Esophagus (tissue), 2 donors: ENCODE data around the gene ANKRA2. TPM values are rescaled to one million over a fixed set of nuclear protein-coding genes. Genes with fewer than 3 reads are reported as not detected.

ENCODE experiments used
- H3K27ac ChIP-seq, 2 donors: one replicate each; pipeline ENCODE4 v1.5.1; 2013; ENCODE audit warnings: low read depth in 2 of 2, mild to moderate bottlenecking in 2 of 2, inconsistent platforms in 1 of 2, low read length in 1 of 2, moderate library complexity in 1 of 2
- H3K27me3 ChIP-seq, 2 donors: one replicate each; pipeline ENCODE4 v1.6.1; 2013; ENCODE audit warnings: low read length in 2 of 2, control low read depth in 1 of 2, mild to moderate bottlenecking in 1 of 2; ENCODE audit not compliant: insufficient read depth in 2 of 2, control insufficient read depth in 1 of 2
- H3K36me3 ChIP-seq, 2 donors: one replicate each; pipeline ENCODE4 v1.6.1; 2013; ENCODE audit warnings: low read length in 1 of 2; ENCODE audit not compliant: control insufficient read depth in 2 of 2, insufficient read depth in 2 of 2
- H3K4me1 ChIP-seq, 2 donors: one replicate each; pipeline ENCODE4 v1.6.1; 2013; ENCODE audit warnings: low read length in 1 of 2; ENCODE audit not compliant: control insufficient read depth in 2 of 2, insufficient read depth in 2 of 2
- H3K4me3 ChIP-seq, 2 donors: one replicate each; pipeline ENCODE4 v1.5.1; 2013; ENCODE audit warnings: low read length in 2 of 2, mild to moderate bottlenecking in 2 of 2, low read depth in 1 of 2, moderate library complexity in 1 of 2
- H3K9me3 ChIP-seq, 2 donors: one replicate each; pipeline ENCODE4 v1.6.1; 2013; ENCODE audit warnings: mild to moderate bottlenecking in 2 of 2, low read depth in 1 of 2, low read length in 1 of 2, moderate library complexity in 1 of 2; ENCODE audit not compliant: control insufficient read depth in 2 of 2, insufficient read depth in 1 of 2
- WGBS, 2 donors: extraction: QIAGEN DNeasy Blood & Tissue Kit; methylation state at CpG; one replicate each; pipeline ENCODE4 v1.1.7; 2013; 5-methylcytosine and 5-hydroxymethylcytosine counted together
- polyA plus RNA-seq, 2 donors: library from polyadenylated mRNA; stranded (reverse); fragments of 200-250 nt; gene quantifications; one replicate each; pipeline ENCODE4 v1.2.3, GENCODE V29; 2013
- donor health status: healthy with polysubstance abuse.
- donor health status: Bipolar disorder and iron deficiency.

ANKRA2 gene, protein sequence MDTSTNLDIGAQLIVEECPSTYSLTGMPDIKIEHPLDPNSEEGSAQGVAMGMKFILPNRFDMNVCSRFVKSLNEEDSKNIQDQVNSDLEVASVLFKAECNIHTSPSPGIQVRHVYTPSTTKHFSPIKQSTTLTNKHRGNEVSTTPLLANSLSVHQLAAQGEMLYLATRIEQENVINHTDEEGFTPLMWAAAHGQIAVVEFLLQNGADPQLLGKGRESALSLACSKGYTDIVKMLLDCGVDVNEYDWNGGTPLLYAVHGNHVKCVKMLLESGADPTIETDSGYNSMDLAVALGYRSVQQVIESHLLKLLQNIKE
- 10 to 100 TPM in 1 of 2 donors, 1 to 10 TPM in 1; 9.8 to 13.9 TPM for polyA plus RNA-seq

DNA sequence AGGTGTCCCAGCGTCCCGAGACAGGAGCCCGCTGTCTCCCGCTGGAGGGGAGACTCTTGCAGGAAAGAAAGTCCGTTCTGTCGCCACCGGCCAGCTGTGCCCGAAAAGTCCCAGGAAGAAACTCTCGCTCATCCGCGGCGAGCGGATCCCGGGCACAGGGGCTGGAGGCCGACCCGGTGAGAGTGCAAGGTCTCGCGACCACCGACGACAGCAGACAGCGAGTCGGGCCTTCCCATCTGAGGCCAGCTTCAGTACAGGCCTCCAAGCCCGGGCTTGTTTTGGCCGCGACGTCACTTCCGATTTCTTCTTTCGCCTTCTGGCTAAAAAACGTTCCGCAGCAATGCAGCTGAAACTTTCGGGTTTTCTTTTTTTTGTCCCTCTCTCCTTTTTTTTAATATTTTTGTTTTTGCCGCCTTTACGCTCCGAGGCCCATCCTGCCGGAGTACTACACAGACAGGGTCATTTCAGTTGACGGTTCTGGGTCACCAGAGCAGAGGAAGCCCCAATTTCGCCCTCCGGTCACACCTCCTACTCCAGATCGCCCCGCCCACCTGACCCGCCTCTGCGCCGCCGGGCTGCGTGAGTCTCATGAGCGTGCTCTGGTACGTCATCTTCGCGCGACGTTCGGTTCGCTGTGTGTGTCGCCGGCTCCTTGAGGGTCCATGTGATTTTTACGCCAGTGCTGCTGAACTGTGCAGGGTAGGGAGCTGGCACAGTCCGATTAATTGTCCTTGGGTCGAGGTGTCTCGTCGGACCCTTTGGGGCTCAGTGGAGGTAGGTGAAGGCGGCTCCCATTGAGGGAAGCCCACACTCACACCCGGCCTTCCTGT lies at the start of gene ANKRA2, which contains the start of gene UTP15:
TSS of gene ANKRA2 (minus strand) at position 501 of the 830 bp plus-strand sequence. CDS start 2,758 bp downstream, outside the sequence.
TSS of gene UTP15 (plus strand) at position 605 of the 830 bp plus-strand sequence. CDS start 1,602 bp downstream, outside the sequence.
- WGBS, 2 donors = 0% methylated on average over 62 of the region's 62 CpGs
- no peaks in the 10 kb centered on the region for H3K9me3 ChIP-seq
- peak within 1 kb of the TSS; percentile 87 to 98 for H3K27ac ChIP-seq
- no peaks in the 10 kb centered on the region for H3K27me3 ChIP-seq
- peak within 1 kb of the TSS; percentile 73 to 98 for H3K4me3 ChIP-seq
- H3K36me3 ChIP-seq = peaks cover 0 to 2% of the 10 kb centered on the region in 2 donors
- H3K4me1 ChIP-seq = no peaks in the 10 kb centered on the region

DNA sequence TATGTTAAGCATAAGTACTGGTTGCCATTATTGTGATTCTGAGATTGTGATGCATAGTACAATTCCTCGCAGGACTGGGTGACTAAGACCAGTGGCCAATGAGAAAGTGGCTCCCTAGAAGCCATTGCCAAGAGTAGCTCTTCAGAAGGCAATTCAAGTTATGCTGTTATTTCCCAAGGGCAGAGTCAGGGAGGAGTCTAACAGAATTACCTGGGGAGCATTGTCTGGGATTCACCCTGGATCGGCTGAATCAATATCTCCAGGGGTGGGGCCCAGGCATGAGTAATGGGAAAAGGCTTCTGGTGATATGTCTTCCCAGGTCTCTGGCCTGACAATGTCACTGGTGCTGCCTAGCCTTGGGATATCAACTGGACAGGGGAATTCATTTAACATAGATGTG lies 49.6 kb upstream of the ANKRA2 start:
- no peaks in the 10 kb centered on the region for H3K27me3 ChIP-seq
- no peaks in the 10 kb centered on the region for H3K9me3 ChIP-seq
- H3K27ac ChIP-seq = no peak overlapping the region
- H3K4me1 ChIP-seq = peaks cover 0 to 5% of the 10 kb centered on the region in 2 donors
- WGBS, 2 donors = 50 to 64% methylated on average over 2 of the region's 2 CpGs
- no peak overlapping the region for H3K4me3 ChIP-seq
- no peaks in the 10 kb centered on the region for H3K36me3 ChIP-seq

DNA sequence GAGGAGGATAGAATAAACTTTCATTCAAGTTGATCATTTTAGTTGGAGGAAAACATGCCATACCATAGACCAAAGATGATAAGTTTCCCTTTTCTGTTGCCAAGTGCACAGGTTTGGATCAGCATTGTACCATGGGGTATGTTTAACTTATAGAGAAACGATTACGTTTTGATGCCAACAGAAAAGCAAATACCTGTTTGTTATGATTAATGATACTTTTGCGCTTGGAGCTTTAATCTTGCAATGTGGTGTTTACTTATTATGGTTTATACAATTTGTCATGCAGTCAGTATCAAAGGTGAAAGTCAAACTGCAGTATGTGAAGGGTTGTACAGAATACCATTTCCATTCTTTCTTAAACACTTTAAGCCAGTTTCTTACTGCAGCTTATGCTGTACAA lies 47.4 kb upstream of the ANKRA2 start:
- peaks cover 0 to 5% of the 10 kb centered on the region in 2 donors for H3K4me1 ChIP-seq
- H3K9me3 ChIP-seq = no peaks in the 10 kb centered on the region
- no peak overlapping the region for H3K4me3 ChIP-seq
- no peak overlapping the region for H3K27ac ChIP-seq
- 33% methylated on average over 3 of the region's 3 CpGs for WGBS, 2 donors
- no peaks in the 10 kb centered on the region for H3K27me3 ChIP-seq
- H3K36me3 ChIP-seq = no peaks in the 10 kb centered on the region

DNA sequence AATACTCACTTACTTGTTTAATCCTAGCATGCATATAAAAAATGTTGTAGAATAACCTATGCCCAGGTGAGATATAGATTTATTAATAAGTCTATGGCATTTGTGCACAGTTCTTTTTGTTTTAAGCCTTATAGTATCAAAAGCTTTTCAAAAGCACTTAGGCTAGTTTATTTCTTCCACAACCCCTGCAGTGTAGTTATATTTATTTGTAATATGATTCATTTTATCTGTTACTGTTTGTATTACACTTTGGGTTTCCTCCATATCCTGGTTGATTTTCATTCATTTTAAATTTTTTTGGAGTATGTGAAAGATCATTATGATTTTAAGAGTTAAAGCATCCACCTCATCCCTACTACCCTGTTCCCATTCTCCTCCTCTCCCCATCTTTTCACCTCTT lies 41.8 kb upstream of the ANKRA2 start:
- no peaks in the 10 kb centered on the region for H3K4me1 ChIP-seq
- H3K4me3 ChIP-seq = no peak overlapping the region
- no peaks in the 10 kb centered on the region for H3K27me3 ChIP-seq
- no peaks in the 10 kb centered on the region for H3K36me3 ChIP-seq
- no peak overlapping the region for H3K27ac ChIP-seq
- H3K9me3 ChIP-seq = no peaks in the 10 kb centered on the region

DNA sequence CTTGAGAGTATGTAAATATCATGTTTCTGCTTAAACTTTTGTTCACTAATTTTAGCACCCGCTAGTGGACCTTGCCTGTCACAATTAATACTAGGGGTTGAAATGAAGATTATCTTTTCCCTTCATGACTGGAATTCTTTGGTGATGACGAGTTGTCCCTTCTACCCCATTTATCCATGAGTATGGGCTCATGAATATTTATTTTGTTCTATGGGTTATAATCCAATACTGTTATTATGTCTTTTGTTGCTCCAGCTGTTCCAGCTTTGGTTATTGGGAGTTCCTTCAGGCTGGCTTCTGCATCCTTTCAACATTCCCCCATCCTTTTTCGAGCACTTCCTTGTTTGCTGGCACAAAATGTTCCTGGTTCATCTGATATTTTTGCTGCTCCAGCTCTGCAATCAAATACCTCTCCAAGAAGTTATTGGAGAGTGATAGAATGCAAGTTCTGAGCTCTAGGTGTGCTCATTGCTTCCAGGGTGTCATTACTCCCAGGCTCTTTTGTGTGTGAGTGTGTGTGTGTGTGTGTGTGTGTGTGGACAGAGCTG lies 40.8 kb upstream of the ANKRA2 start:
- Histone ChIP-seq H3K4me3 (no peak overlapping the region), H3K4me1 (no peaks in the 10 kb centered on the region), H3K27me3 (no peaks in the 10 kb centered on the region), H3K36me3 (no peaks in the 10 kb centered on the region), H3K27ac (no peak overlapping the region), H3K9me3 (no peaks in the 10 kb centered on the region)
- WGBS, 2 donors = 62 to 70% methylated on average over 3 of the region's 3 CpGs

DNA sequence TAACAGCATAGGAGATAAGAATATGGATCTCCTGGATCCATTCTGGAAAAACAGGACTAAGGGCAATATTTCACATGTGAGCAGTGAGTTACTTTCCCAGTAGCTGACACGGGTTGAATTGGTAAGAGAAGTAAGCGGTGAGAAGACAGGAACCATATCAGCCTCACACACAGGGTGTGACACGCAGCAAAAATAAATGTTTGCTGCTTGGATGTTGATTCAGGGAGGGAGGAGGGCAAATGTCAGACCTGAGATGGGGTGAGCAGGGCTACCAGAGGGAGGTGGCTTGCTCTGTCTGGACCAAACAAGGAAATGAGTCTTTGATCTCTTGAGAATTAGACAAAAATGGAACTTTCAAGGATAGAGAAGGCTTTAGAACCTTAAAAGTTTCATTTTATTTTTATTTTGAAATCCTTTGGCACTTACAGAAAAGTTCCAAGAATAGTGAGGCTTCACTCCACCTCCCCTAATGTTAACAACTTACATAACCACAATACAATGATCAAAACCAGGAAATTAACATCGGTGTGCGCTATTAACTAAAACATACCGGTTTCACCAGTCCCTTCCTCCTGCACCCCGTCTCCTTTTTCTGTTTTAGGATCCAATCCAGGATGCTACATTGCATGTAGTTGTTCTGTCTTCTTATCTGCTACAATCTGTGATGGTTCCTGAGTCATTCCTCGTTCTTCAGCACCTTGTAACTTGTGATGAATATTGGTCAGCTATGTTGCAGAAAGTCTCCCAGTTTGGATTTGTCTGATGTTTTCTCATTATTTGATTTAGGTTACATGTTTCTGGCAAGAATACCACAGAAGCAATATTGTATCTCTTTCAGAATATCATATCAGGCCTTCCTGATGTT lies 40.0 kb upstream of the ANKRA2 start:
- Histone ChIP-seq H3K27ac (no peak overlapping the region), H3K9me3 (no peaks in the 10 kb centered on the region), H3K4me3 (no peak overlapping the region), H3K36me3 (no peaks in the 10 kb centered on the region), H3K27me3 (no peaks in the 10 kb centered on the region), H3K4me1 (no peaks in the 10 kb centered on the region)
- 44 to 55% methylated on average over 8 of the region's 8 CpGs for WGBS, 2 donors

DNA sequence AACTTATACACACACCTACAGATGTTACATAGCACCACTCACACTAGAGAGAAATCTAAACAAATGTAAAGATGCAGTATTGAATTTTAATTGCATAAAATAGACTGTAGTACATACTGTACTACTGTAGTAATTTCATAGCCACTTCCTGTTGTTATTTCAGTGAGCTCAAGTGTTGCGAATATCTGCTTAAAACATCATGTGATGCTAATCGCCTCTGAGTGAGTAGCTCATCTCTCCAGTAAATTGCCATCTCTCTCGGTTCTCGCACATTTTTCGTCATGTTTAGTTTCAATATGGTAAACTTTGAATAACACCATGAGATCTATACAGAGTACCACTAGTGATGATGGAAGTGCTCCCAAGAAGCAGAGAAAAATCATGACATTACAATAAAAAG lies 38.6 kb upstream of the ANKRA2 start:
- H3K4me3 ChIP-seq = no peak overlapping the region
- H3K9me3 ChIP-seq = no peaks in the 10 kb centered on the region
- no peaks in the 10 kb centered on the region for H3K36me3 ChIP-seq
- H3K4me1 ChIP-seq = no peaks in the 10 kb centered on the region
- H3K27me3 ChIP-seq = no peaks in the 10 kb centered on the region
- WGBS, 2 donors = 91 to 92% methylated on average over 5 of the region's 5 CpGs
- no peak overlapping the region for H3K27ac ChIP-seq

DNA sequence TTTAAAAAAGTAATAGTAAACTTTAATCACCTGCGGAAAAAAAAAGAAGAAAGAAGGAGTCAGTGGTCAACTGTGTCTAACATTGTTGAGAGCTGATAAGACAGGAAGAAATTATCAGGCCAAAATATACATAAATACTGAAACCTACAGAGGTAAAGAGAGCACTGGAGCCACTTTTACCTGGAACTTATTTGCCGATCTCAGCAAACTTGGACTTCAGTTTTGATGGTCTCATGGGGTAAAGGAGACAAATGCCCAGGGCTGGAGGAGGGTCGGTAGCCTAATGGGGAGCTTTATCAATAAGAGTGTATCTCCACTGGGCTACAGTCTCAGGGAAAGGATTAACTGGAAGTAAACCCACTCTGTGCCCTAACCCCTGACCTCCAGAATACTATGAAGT lies 33.9 kb upstream of the ANKRA2 start:
- no peaks in the 10 kb centered on the region for H3K36me3 ChIP-seq
- H3K9me3 ChIP-seq = no peaks in the 10 kb centered on the region
- H3K4me3 ChIP-seq = no peak overlapping the region
- no peaks in the 10 kb centered on the region for H3K4me1 ChIP-seq
- no peaks in the 10 kb centered on the region for H3K27me3 ChIP-seq
- 70 to 93% methylated on average over 3 of the region's 3 CpGs for WGBS, 2 donors
- no peak overlapping the region for H3K27ac ChIP-seq

DNA sequence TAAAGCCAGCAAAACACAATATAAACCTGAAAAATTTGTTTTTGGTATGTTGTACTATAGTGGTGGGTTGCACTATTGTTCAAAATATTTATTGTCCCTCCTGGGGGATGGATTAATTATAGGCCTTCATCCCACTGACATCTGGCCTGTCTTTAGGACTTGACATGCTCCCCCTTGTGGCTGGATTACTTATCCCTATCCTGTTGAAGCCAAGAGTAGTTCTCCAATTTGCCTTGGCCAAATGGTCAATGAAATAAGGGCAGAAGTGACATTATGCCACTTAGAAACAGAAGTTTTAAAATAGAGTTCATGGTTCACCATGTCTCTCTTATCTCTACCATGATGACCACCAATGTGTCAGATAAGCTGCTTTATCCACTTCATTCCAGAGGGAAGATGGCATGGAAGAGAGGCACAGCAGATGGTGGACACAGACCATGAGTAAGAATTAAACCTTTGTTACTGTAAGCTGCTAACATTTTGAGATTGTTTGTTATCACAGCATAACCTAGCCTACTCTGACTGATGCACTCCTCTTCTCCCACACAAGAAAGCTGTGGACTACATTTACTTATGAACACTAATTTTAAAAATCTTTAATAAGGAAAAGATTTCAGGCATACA lies 31.4 kb upstream of the ANKRA2 start:
- Histone ChIP-seq H3K4me3 (no peak overlapping the region), H3K27ac (no peak overlapping the region), H3K27me3 (no peaks in the 10 kb centered on the region)

More for the DNA sequence above, 31.4 kb upstream of the ANKRA2 start:
- H3K9me3 ChIP-seq = no peaks in the 10 kb centered on the region
- H3K36me3 ChIP-seq = no peaks in the 10 kb centered on the region
- no peaks in the 10 kb centered on the region for H3K4me1 ChIP-seq
